Endometrium (tissue), 2 donors: ENCODE measurements around the gene PDPR.
"Not testable (repeated sequence)": the region's sequence is repeated elsewhere in the genome, so short reads cannot be mapped to it uniquely, and the experiment has no call there.

Experiments used
- FAIRE-seq: peaks from 2 replicates; lab custom pipeline; 2012; peaks lifted over from hg19 to GRCh38; lab: Jason Lieb, UNC
- donor health status: control.
- donor health status: control.

Gene PDPR

GRCh38 chr16:70113982-70114826, at the start of gene PDPR:
Gene PDPR, plus strand, starts transcription at chr16:70114332. Its CDS starts 6,161 bp downstream, at chr16:70120493.
- FAIRE-seq: not testable (repeated sequence)

GRCh38 chr16:70064841-70065370, 49.2 kb upstream of the PDPR start:
- not testable (repeated sequence) for FAIRE-seq

GRCh38 chr16:70065376-70065745, 48.8 kb upstream of the PDPR start:
- not testable (repeated sequence) for FAIRE-seq

GRCh38 chr16:70065746-70066658, 48.1 kb upstream of the PDPR start:
- FAIRE-seq: not testable (repeated sequence)

- not testable (repeated sequence) for FAIRE-seq
These were observed 47.4 kb upstream of the PDPR start for GRCh38 chr16:70066751-70067150.

GRCh38 chr16:70079081-70079480, 35.1 kb upstream of the PDPR start:
- not testable (repeated sequence) for FAIRE-seq

GRCh38 chr16:70081219-70081618, 32.9 kb upstream of the PDPR start:
- not testable (repeated sequence) for FAIRE-seq

- not testable (repeated sequence) for FAIRE-seq
These were observed 30.2 kb upstream of the PDPR start for GRCh38 chr16:70083931-70084330.

- FAIRE-seq: not testable (repeated sequence)
These were observed 26.0 kb upstream of the PDPR start for GRCh38 chr16:70088160-70088559.

- FAIRE-seq: not testable (repeated sequence)
These were observed 25.3 kb upstream of the PDPR start for GRCh38 chr16:70088877-70089276.

GRCh38 chr16:70089289-70089688, 24.8 kb upstream of the PDPR start:
- FAIRE-seq: not testable (repeated sequence)

- FAIRE-seq: not testable (repeated sequence)
These were observed 23.0 kb upstream of the PDPR start for GRCh38 chr16:70091104-70091503.

- FAIRE-seq: not testable (repeated sequence)
These were observed 20.0 kb upstream of the PDPR start for GRCh38 chr16:70094096-70094495.

- FAIRE-seq: not testable (repeated sequence)
These were observed 4.4 kb upstream of the PDPR start for GRCh38 chr16:70109583-70110279.

GRCh38 chr16:70112162-70112561, 2.0 kb upstream of the PDPR start:
- FAIRE-seq: not testable (repeated sequence)

- not testable (repeated sequence) for FAIRE-seq
These were observed 542 bp upstream of the PDPR start for GRCh38 chr16:70113599-70113981.

GRCh38 chr16:70118354-70118753, 4.2 kb downstream of the PDPR start:
- FAIRE-seq: not testable (repeated sequence)

GRCh38 chr16:70118776-70119175, 4.6 kb downstream of the PDPR start:
- FAIRE-seq: not testable (repeated sequence)

GRCh38 chr16:70120398-70120797, 6.3 kb downstream of the PDPR start:
- FAIRE-seq: not testable (repeated sequence)

- not testable (repeated sequence) for FAIRE-seq
These were observed 9.7 kb downstream of the PDPR start for GRCh38 chr16:70123822-70124221.

- not testable (repeated sequence) for FAIRE-seq
These were observed 12.1 kb downstream of the PDPR start for GRCh38 chr16:70126226-70126625.

GRCh38 chr16:70127706-70128105, 13.6 kb downstream of the PDPR start:
- not testable (repeated sequence) for FAIRE-seq
